Measurements from ENCODE around the gene TEX54. TPM values are rescaled to one million over a fixed set of nuclear protein-coding genes. Genes with fewer than 3 reads are reported as not detected.
"Not testable (repeated sequence)": the region's sequence is repeated elsewhere in the genome, so short reads cannot be mapped to it uniquely, and the experiment has no call there.

TEX54 gene
- polyA plus RNA-seq, 6 donors from 2014 or later = 2.3 to 7.0 (median 3.7) TPM; not detected in 1

DNA sequence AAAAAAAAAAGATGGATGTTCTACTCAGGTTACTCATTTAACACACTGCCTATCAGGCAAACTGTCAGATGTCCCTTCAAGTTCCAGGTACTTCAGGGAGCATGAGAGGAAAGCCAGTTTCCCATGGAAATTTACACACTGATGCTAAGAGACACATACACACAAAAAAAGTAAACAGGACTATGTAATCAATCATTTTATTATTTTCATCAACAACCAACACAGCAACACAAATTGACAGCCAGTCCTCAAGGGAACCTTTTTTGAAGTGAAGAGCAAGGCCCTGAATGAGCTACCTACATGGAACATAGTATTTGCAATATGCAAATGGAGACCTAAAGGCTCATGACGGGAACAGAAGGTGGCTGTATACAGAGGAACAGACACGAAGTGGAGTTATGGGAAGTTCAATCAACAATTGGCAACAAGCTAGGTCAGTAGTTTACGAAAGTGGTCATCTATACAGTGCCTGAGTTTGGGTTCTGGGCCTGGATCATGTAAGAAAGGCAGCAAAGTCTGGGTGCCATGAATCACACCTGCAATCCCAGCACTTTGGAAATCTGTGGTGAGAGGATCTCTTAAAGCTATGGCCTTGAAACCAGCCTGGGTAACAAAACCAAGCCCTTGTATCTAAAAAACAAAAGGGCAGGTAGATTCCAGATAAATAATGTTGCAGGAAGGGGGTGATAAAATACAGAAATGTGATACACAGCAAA, 19.3 kb upstream of the TEX54 start:
- no peaks in the 10 kb centered on the region for H3K27me3 Mint-ChIP-seq
- DNase-seq (no peak), ATAC-seq (ENCODE audit: low read depth in 2 of 2) (no peak)
- peaks cover 9 to 13% of the 10 kb centered on the region in 2 donors for H3K36me3 Mint-ChIP-seq
- H3K9me3 Mint-ChIP-seq = no peaks in the 10 kb centered on the region
- peaks cover 34 to 50% (median 43%) of the 10 kb centered on the region in 3 donors for H3K4me1 Mint-ChIP-seq
- peak overlapping the region in 4 of 8 donors; percentile 12 to 69 (median 32) for H3K4me3 Mint-ChIP-seq
- H3K27ac Mint-ChIP-seq = peak overlapping the region in 5 of 6 donors; percentile 60 to 86 (median 75)

DNA sequence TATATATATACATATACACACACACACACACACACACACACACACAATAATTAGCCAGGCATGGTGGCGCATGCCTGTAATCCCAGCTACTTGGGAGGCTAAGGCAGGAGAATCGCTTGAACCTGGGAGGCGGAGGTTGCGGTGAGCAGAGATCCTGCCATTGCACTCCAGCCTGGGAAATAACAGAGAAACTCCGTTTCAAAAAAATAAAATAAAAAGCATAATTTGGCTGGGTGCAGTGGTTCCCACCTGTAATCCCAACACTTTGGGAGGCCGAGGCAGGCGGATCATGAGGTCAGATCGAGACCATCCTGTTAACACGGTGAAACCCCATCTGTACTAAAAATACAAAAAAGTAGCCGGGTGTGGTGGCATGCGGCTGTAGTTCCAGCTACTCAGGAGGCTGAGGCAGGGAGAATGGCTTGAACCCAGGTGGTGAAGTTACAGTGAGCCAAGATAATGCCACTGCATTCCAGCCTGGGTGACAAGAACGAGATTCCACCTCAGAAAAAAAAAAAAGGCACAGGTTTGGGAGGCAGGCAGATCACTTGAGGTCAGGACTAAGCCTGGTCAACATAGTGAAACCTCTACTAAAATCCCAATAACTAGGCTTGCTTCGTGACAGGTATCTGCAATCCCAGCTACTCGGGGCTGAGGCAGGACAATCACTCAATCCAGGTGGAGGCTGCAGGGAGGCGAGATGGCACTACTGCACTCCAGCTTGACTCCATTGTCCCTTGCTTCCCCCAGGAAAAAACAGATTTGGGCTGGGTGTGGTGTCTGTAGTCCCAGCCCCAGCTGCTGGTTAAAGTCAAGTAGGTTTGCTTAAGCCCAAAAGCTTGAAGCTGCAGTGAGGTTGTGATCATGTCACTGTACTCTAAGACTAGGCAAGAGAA, 18.5 kb upstream of the TEX54 start:
- peaks cover 9 to 13% of the 10 kb centered on the region in 2 donors for H3K36me3 Mint-ChIP-seq

DNA sequence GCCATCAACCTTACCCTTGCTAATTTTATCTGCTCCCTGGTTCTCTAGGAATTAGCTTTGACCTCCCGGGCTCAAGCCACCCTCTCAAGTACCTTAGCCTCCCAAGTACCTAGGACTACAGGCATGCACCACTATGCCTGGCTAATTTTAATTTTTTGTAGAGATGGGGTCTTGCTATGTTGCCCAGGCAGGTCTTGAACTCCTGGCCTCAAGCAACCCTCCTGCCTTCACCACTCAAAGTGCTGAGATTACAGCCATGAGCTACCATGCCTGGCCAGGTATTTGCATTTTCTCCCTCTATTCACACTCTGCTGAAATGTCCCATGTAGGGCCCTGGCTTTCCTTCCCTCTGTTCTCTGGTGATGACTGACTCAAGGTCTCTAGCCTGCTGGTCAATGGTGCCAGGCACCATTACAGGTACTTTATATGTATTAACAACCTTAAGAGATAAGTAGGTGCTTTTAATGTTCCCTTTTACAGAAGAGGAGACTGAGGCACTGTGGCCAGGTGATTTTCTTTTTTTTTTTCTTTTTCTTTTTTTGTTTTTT, 15.2 kb upstream of the TEX54 start:
- Mint-ChIP-seq H3K4me3 (peak overlapping the region in 1 of 8 donors; percentile 77), H3K4me1 (peaks cover 8 to 19% (median 12%) of the 10 kb centered on the region in 3 donors), H3K36me3 (peaks cover 6 to 9% of the 10 kb centered on the region in 2 donors), H3K9me3 (no peaks in the 10 kb centered on the region), H3K27ac (peak overlapping the region in 2 of 6 donors; percentile 67 to 79), H3K27me3 (no peaks in the 10 kb centered on the region)
- DNase-seq (no peak), ATAC-seq (ENCODE audit: low read depth in 2 of 2) (no peak)

More for the DNA sequence above, 18.5 kb upstream of the TEX54 start:
- Mint-ChIP-seq H3K27me3 (no peaks in the 10 kb centered on the region), H3K4me1 (peaks cover 34 to 43% (median 39%) of the 10 kb centered on the region in 3 donors), H3K27ac (peak overlapping the region; percentile 54 to 89 (median 76)), H3K9me3 (no peaks in the 10 kb centered on the region), H3K4me3 (peak overlapping the region in 1 of 8 donors; percentile 69)
- ATAC-seq (ENCODE audit: low read depth in 2 of 2) = no peak
- no peak for DNase-seq

DNA sequence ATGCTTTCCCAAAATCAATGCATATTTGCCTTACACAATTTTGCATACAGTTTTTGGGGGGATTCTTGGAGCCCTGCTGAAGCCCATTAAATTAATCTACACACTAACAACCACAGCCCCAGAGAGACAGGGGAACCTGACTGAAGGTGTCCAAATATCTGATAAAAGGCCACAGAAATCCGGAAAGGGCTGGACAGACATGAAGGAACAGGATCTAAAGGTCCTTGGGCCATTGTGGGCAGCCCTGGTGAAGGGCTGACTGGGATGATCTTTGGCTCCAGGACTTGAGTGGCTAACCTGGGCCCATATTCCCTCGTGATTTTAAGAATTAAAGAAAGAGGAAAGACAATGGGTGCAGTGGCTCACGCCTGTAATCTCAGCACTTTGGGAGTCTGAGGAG, 13.5 kb upstream of the TEX54 start:
- DNase-seq (no peak), ATAC-seq (ENCODE audit: low read depth in 2 of 2) (no peak)
- H3K36me3 Mint-ChIP-seq = no peaks in the 10 kb centered on the region
- H3K4me3 Mint-ChIP-seq = no peak overlapping the region
- peaks cover 0 to 7% (median 0%) of the 10 kb centered on the region in 3 donors for H3K4me1 Mint-ChIP-seq
- H3K9me3 Mint-ChIP-seq = no peaks in the 10 kb centered on the region
- H3K27ac Mint-ChIP-seq = no peak overlapping the region
- H3K27me3 Mint-ChIP-seq = no peaks in the 10 kb centered on the region

DNA sequence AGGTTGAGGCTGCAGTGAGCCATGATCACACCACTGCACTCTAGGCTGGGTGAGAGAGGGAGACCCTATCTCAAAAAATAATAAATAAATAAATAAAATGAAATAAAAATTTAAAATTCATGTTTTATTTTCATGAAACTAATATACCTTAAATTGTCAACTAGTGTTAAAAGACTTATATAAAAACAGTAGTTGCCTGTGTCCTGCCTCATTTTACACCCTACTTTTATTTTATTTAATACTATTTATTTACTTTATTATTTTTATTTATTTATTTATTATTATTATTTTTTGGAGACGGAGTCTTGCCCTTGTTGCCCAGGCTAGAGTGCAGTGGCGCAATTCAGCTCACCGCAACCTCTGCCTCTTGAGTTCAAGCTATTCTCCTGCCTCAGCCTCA, 11.5 kb upstream of the TEX54 start:
- Mint-ChIP-seq H3K9me3 (peaks cover 0 to 3% (median 0%) of the 10 kb centered on the region in 7 donors), H3K4me3 (peak overlapping the region in 1 of 8 donors; percentile 27), H3K27me3 (no peaks in the 10 kb centered on the region), H3K36me3 (peaks cover 0 to 5% of the 10 kb centered on the region in 2 donors), H3K4me1 (peaks cover 0 to 13% (median 8%) of the 10 kb centered on the region in 3 donors), H3K27ac (peak overlapping the region in 1 of 6 donors; percentile 38)
- no peak for ATAC-seq (ENCODE audit: low read depth in 2 of 2)
- DNase-seq = no peak

DNA sequence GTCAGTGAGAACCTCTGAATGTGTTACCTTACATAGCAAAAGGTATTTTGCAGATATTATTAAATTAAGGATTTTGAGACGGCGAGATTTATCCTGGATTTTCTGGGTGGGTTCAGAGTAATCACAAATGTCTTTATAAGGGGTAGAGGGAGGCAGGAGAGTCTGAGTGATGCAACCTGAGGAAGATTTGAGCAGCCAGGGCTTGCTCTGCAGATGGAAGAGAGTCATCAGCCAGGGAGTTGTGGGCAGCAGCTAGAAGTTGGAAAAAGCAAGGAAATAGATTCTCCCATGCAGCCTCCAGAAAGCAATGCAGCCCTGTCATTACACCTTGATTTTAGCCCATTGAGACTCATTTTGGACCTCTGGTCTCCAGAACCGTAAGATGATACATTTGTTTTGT, 10.8 kb upstream of the TEX54 start:
- Mint-ChIP-seq H3K4me1 (peaks cover 0 to 13% (median 13%) of the 10 kb centered on the region in 3 donors), H3K4me3 (peak overlapping the region in 4 of 8 donors; percentile 27 to 71 (median 48)), H3K36me3 (peaks cover 0 to 7% of the 10 kb centered on the region in 2 donors), H3K27ac (peak overlapping the region in 1 of 6 donors; percentile 36), H3K9me3 (peaks cover 0 to 3% (median 0%) of the 10 kb centered on the region in 7 donors), H3K27me3 (no peaks in the 10 kb centered on the region)
- ATAC-seq (ENCODE audit: low read depth in 2 of 2) (no peak), DNase-seq (no peak)

DNA sequence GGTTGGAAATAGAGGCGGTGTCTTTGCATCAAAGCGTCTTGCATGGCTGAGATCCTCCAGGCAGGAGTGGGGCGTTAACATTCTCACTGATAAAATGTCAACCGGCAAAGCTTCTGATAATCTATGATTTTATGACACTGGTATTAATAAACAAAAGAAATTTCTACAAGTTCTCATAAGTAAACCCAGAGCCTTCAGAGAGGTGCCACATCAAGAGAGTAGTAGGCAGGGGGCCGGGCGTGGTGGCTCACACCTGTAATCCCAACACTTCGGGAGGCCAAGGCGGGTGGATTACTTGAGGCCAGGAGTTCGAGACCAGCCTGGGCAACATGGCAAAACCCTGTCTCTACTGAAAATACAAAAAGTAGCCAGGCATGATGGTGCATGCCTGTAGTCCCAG, 10.2 kb upstream of the TEX54 start:
- Mint-ChIP-seq H3K27ac (peak overlapping the region in 1 of 6 donors; percentile 36), H3K4me1 (peaks cover 0 to 15% (median 13%) of the 10 kb centered on the region in 3 donors)
- H3K4me3 Mint-ChIP-seq; H3K27me3 Mint-ChIP-seq; H3K36me3 Mint-ChIP-seq; H3K9me3 Mint-ChIP-seq; DNase-seq; ATAC-seq (ENCODE audit: low read depth in 2 of 2): not testable (repeated sequence)

DNA sequence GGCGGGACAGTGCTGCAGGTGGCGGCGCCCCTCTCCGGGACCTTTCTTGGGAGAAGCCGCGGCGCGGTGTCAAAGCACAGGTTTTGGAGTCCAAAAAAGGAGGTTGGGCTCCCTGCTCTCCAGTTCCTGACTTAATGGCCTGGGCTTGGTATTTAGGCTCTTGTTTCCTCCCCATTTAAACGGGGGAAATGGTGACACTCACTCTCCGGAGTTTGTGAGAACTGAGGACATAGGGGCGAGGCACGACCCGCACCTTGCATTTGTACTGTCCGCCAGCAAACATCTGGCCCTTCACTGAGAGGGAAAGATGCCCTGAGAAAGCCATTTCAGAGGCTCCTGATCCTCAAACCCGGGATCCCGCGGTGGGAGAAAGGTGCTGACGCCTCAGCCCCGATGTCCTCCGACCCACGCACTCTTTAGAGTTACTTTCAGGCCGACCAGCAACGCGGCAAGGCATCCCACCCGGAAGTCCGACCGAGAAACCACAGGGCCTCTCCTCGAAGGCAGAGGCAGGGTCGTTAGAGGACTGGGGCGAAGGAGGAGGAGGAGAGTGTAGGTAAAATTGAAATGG, 9.6 kb upstream of the TEX54 start:
- Mint-ChIP-seq H3K9me3 (peaks cover 0 to 3% (median 0%) of the 10 kb centered on the region in 7 donors), H3K4me3 (no peak overlapping the region), H3K4me1 (peaks cover 6 to 21% (median 18%) of the 10 kb centered on the region in 3 donors), H3K27ac (no peak overlapping the region), H3K27me3 (no peaks in the 10 kb centered on the region), H3K36me3 (peaks cover 4 to 13% of the 10 kb centered on the region in 2 donors)
- DNase-seq (peak; percentile 27), ATAC-seq (ENCODE audit: low read depth in 2 of 2) (no peak)

DNA sequence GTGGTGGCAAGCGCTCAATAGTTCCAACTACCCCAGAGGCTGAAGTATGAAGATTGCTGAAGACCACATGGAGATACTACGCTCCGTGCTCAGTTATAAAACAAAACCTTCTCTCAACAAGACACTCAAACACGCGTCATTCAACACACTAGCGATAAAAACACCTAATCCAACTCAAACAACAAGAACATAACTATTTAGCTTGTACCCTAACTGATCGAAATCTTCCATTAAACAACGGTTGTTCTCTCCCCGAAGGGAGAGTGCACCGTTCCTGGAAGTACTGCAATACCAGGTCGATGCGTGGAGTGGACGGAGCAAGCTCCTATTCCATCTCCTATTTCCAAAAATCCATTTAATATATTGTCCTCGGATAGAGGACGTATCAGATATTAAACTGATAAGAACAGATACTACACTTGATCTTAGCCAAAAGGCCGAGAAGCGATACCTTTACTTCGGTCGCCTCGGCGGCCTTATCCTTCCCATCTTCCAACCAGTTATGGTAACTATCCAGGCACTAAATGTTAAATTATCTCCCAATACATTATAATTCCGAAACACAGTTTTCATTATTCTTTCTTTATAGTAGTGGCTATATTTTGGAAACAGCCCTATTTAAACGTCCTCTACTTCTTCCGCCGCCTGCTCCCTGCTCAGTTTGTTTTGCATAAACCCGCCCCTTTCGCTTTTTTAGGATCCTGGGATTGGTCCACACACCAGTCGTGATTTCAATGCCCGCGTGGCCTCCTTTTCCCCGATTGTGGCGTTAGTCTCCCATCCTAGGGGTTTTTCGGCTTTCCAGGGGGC, 8.9 kb upstream of the TEX54 start:
- DNase-seq (peak; percentile 91), ATAC-seq (ENCODE audit: low read depth in 2 of 2) (peak; percentile 56 to 59)
- Mint-ChIP-seq H3K27ac (no peak overlapping the region), H3K27me3 (no peaks in the 10 kb centered on the region), H3K36me3 (peaks cover 4 to 13% of the 10 kb centered on the region in 2 donors), H3K4me3 (no peak overlapping the region), H3K4me1 (peaks cover 10 to 21% (median 20%) of the 10 kb centered on the region in 3 donors), H3K9me3 (peaks cover 0 to 3% (median 0%) of the 10 kb centered on the region in 7 donors)

DNA sequence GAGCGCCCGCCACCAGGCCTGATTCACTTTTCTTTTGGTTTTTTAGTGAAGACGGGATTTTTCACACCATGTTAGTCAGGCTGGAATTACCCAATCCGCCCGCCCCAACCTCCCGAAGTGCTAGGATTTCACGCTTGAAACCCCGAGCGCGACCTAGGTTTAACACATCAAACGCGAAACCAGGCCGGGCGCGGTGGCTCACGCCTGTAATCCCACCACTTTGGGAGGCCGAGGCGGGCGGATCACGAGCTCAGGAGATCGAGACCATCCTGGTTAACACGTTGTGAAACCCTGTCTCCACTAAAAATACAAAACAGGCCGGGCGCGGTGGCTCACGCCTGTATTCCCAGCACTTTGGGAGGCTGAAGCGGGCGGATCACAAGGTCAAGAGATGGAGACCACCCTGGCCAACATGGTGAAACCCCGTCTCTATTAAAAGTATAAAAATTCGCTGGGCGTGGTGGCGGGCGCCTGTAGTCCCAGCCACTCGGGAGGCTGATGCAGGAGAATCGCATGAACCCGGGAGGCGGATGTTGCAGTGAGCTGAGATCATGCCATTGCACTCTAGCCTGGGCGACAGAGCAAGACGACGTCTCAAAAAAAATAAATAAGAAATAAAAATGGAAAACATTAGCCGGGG, 8.2 kb upstream of the TEX54 start:
- H3K9me3 Mint-ChIP-seq, H3K27me3 Mint-ChIP-seq, H3K4me3 Mint-ChIP-seq, DNase-seq, H3K27ac Mint-ChIP-seq: not testable (repeated sequence)
- Mint-ChIP-seq H3K36me3 (peaks cover 4 to 13% of the 10 kb centered on the region in 2 donors), H3K4me1 (peaks cover 12 to 22% (median 21%) of the 10 kb centered on the region in 3 donors)
- peak; percentile 26 to 31 for ATAC-seq (ENCODE audit: low read depth in 2 of 2)

DNA sequence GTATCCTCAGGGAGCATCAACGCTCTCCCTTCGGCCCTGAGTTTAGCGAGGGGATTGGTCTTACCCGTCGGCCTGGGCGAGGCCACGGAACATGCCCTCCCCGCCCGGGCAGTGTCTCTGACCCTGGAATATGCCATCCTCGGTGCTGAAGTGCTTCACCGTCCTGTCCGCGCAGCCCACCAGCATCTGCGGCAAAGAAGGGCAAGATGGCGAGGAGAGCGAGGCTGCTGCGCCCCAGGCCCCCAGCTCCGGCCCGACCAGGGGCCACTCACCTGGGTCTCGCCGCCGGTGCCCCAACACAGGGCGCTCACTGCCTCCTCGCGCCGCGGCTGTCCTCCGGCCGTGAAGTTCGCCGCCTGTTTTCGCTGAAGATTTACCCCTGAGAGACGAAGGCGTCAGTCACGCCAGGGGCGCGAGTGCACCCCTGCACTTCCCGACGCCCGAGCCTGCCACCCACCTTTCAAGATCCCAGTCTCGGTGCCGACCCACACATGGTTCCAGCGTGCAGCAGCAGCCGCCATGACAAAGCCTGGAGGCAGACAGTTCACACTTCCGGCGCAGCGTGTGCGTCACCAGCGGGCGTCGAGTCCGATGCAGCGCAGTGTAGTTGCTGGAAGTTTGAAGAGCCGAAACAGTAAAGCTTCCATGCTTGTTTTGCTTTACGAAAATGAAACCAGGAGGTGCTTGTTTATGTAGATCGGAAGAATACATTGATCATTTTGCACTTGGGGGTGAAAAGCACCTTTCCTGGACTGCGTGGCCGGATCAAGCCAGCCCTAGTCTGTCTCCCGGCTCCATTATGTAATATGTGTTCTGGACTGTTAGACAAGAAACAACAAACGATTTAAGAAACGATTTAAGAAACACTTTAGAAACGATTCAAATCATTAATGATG, 6.7 kb upstream of the TEX54 start, which contains the start of gene WDR74:
Gene WDR74 (minus strand): TSS at position 541 of the 896 bp plus-strand sequence. CDS start 20 bp downstream, at position 521.
- peak within 1 kb of the TSS in 2 of 6 donors; percentile 37 to 42 for H3K27ac Mint-ChIP-seq
- peak; percentile 46 to 50 for ATAC-seq (ENCODE audit: low read depth in 2 of 2)
- peaks cover 0 to 3% (median 0%) of the 10 kb centered on the region in 7 donors for H3K9me3 Mint-ChIP-seq
- no peaks in the 10 kb centered on the region for H3K27me3 Mint-ChIP-seq
- H3K4me1 Mint-ChIP-seq = peaks cover 17 to 26% (median 25%) of the 10 kb centered on the region in 3 donors
- peak; percentile 90 for DNase-seq
- no peak within 1 kb of the TSS for H3K4me3 Mint-ChIP-seq
- peaks cover 10 to 21% of the 10 kb centered on the region in 2 donors for H3K36me3 Mint-ChIP-seq

Data from naive B cell (primary cell).